T-helper 17 cell (primary cell): ENCODE measurements around the gene TMEM50A. TPM values are rescaled to one million over a fixed set of nuclear protein-coding genes. Genes with fewer than 3 reads are reported as not detected.
"Not testable (repeated sequence)": the region's sequence is repeated elsewhere in the genome, so short reads cannot be mapped to it uniquely, and the experiment has no call there.

ENCODE experiments used
- ATAC-seq: fragments of 150-1000 bp; cut with Tn5 transposase; 2 replicates; pipeline ENCODE4 v1.10.0; 2021; ENCODE audit warnings: mild to moderate bottlenecking, moderate library complexity
- DNase-seq, 3 donors: peaks; one replicate each; pipeline versions ENCODE4 v3.0.0 to v3.0.0-alpha.2; 2020 to 2021
- H3K9me3 ChIP-seq: one replicate; pipeline ENCODE4 v1.7.0; 2013; ENCODE audit warnings: low read length, mild to moderate bottlenecking; ENCODE audit not compliant: control insufficient read depth, poor library complexity, severe bottlenecking
- H3K27ac Mint-ChIP-seq: one replicate; pipeline ENCODE4 v1.8.0; 2022; ENCODE audit warnings: mild to moderate bottlenecking, moderate library complexity, mixed read lengths
- H3K27me3 Mint-ChIP-seq: one replicate; pipeline ENCODE4 v1.8.0; 2022; ENCODE audit warnings: mixed read lengths
- H3K36me3 Mint-ChIP-seq: one replicate; pipeline ENCODE4 v1.8.0; 2022; ENCODE audit warnings: low read depth, mixed read lengths
- H3K4me1 Mint-ChIP-seq: one replicate; pipeline ENCODE4 v1.8.0; 2022; ENCODE audit warnings: mild to moderate bottlenecking, mixed read lengths
- H3K4me3 Mint-ChIP-seq: one replicate; pipeline ENCODE4 v1.8.0; 2022; ENCODE audit warnings: mild to moderate bottlenecking, moderate library complexity, mixed read lengths
- total RNA-seq, 4 donors: library from RNA in 2 of 4; stranded (reverse) in 2 of 4; gene quantifications; one replicate each; pipeline ENCODE4 v1.2.3 and lab custom pipeline; 2022 to 2026

TMEM50A gene
- total RNA-seq, 2 donors from 2014 or later = 99.8 to 144 TPM

DNA sequence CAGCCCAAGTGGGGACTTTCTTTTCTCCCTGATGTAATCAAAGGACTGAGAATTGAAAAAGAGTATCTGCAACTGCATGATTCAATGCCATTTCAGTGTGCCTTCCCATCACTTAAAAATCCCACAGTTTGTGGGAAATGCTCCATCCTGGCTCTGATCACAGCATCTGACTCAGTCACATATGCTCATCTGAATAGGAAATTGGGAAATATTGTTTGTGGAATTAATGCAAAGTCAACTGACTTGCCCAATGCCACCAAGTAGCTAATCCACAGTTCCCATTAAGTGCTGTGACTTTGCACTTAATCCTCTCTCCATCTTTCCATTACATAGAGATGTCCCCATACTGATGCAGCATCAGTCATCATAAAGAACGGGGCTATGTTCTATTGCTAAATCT lies 45.0 kb downstream of the TMEM50A start:
- H3K27ac Mint-ChIP-seq, ATAC-seq, H3K4me3 Mint-ChIP-seq, H3K27me3 Mint-ChIP-seq, H3K4me1 Mint-ChIP-seq, H3K36me3 Mint-ChIP-seq, DNase-seq, H3K9me3 ChIP-seq: not testable (repeated sequence)

DNA sequence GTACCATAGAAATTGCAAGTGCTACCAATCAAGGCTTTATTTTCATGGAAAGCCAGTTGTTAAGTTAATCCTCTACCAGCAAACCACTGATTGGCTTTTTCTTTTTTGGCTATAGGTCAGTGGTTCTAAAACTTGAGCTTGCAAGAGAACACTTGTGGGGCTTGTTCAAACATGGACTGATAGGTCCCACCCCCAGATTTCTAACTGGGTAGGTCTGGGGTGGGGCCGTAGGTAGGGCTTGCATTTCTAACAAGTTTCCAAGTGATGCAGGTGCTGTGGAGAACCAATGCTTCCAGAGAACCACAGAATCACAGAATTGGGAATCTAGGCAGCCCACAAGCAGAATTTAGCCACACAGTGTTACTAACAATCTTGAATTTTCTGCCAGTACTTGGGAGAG lies 45.7 kb downstream of the TMEM50A start:
- H3K4me3 Mint-ChIP-seq, H3K27ac Mint-ChIP-seq, H3K27me3 Mint-ChIP-seq, H3K9me3 ChIP-seq, DNase-seq, ATAC-seq, H3K4me1 Mint-ChIP-seq, H3K36me3 Mint-ChIP-seq: not testable (repeated sequence)

DNA sequence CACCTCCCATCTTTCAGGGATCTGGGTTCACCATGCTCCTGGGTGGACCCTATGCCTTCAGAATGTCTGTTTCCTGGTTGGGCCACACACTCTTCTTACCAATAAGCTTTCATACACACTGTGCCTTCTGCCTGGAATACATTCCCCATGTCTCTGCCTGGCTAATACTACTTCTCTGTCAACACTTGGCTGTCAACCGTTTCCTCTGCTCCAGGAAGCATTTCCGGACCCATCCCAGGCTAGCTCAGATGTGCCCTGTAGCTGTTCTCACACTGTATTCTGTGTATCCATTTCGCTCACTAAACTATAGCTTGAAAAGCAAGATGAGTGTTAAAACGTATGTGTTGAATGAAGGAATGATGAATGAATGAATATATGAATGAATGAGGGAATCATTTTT lies 49.0 kb downstream of the TMEM50A start:
- not testable (repeated sequence) for DNase-seq, H3K27me3 Mint-ChIP-seq, ATAC-seq, H3K9me3 ChIP-seq, H3K4me1 Mint-ChIP-seq, H3K4me3 Mint-ChIP-seq, H3K27ac Mint-ChIP-seq, H3K36me3 Mint-ChIP-seq

DNA sequence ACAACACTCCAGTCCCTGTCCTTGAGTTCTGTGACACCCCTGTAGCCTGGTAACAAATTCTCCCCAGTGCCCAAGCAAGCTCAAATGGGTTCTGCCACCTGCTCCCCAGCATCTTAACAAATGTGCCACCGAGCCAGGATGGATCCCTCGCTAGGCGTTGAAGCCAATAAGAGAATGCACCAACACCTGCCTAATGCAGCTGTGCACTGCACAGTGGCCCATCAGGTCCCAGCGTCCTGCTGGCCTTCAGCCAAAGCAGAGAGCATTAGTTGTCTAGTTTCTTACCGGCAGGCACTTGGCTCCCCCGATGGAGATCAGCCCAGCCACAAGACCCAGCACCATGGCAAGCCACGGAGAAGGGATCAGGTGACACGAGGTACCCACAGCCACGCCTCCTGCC lies 50.6 kb downstream of the TMEM50A start:
- H3K27me3 Mint-ChIP-seq, DNase-seq, H3K9me3 ChIP-seq, ATAC-seq, H3K27ac Mint-ChIP-seq, H3K36me3 Mint-ChIP-seq, H3K4me3 Mint-ChIP-seq, H3K4me1 Mint-ChIP-seq: not testable (repeated sequence)

DNA sequence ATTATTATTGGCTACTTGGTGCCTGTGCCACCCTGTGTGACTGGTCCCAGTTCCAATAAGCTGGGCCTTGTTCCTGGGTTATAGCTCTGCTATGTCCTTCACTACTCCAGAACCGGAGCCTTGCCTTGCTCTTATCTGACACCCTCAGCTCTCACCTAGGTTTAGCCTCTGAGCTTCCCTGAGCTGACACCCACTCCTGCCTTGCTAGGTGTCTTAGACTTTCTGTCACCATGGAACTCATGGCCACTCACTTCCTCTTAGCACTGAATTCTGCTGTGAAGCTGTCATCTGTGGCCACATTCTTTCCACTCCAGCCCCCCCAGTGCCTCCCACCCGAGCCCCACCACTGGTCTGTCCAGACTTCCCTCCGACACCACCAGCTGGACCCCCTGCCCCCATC lies 51.6 kb downstream of the TMEM50A start:
- not testable (repeated sequence) for H3K4me1 Mint-ChIP-seq, ATAC-seq, H3K4me3 Mint-ChIP-seq, H3K36me3 Mint-ChIP-seq, DNase-seq, H3K9me3 ChIP-seq
- H3K27ac Mint-ChIP-seq = peak overlapping the region; percentile 8
- peaks cover 11% of the 10 kb centered on the region for H3K27me3 Mint-ChIP-seq

DNA sequence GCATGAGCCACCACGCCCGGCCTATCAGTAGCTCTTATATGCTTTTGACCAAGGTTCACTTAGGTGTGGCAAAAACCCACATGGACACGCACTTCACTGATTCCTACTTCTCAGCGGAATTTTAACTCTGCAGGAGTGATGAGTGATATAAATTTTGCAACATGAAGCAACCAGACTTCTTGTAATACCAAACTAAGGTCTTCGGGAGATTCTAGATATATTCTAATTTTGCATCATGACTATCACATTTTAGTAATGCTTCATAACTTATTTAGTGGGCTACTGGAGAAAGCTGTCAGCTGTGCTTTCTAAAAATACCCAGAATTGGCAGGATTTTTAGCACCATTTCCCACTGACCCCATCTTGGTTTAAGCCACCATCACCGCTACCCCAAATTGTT lies 54.7 kb downstream of the TMEM50A start:
- Mint-ChIP-seq H3K4me1 (peaks cover 4% of the 10 kb centered on the region), H3K4me3 (no peak overlapping the region), H3K27me3 (peaks cover 11% of the 10 kb centered on the region), H3K36me3 (no peaks in the 10 kb centered on the region), H3K27ac (no peak overlapping the region)
- DNase-seq = no peak
- no peaks in the 10 kb centered on the region for H3K9me3 ChIP-seq
- ATAC-seq = no peak

DNA sequence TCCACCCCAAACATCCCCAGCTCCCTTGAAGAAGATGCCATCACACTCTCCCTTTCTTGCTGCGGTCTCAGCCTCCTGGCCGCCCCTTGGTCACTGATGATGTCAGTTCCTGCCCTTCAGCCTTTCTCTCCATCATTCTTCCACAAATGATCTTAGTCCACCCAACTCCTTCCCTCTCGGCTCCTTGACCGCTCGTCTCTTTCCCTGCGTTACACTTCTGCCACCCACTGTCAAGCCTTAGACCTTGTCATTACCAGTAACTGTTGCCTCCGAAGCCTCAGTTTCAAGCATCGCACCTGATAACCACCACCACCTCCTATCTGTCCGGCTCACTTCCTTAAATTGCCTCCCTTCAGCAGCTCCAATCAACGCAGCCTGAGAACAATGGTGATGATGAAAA lies 59.4 kb downstream of the TMEM50A start:
- DNase-seq, H3K36me3 Mint-ChIP-seq, H3K27ac Mint-ChIP-seq, H3K4me3 Mint-ChIP-seq, H3K9me3 ChIP-seq, ATAC-seq, H3K4me1 Mint-ChIP-seq: not testable (repeated sequence)
- H3K27me3 Mint-ChIP-seq = peaks cover 17% of the 10 kb centered on the region

DNA sequence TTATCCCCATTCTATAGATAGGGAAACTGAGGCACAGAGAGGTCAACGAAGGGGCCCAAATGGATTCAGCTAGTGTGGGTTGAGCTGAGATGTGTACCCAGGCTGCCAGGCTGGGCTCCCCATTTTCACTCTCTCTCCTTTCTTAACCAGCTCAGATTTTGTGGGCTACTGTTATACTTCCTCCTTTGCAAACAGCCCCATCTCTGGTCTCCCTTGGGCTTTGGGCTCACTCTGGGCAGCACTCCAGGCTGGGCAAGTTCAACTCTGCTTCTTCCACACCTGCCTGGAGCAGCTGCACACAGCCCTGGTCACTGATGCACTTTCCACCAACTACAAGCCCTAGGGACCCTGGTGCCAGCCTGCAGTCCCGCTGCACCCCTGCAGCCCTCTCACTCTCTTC lies 59.9 kb downstream of the TMEM50A start:
- peaks cover 21% of the 10 kb centered on the region for H3K27me3 Mint-ChIP-seq
- not testable (repeated sequence) for DNase-seq, H3K4me1 Mint-ChIP-seq, H3K4me3 Mint-ChIP-seq, H3K27ac Mint-ChIP-seq, H3K36me3 Mint-ChIP-seq, ATAC-seq, H3K9me3 ChIP-seq

DNA sequence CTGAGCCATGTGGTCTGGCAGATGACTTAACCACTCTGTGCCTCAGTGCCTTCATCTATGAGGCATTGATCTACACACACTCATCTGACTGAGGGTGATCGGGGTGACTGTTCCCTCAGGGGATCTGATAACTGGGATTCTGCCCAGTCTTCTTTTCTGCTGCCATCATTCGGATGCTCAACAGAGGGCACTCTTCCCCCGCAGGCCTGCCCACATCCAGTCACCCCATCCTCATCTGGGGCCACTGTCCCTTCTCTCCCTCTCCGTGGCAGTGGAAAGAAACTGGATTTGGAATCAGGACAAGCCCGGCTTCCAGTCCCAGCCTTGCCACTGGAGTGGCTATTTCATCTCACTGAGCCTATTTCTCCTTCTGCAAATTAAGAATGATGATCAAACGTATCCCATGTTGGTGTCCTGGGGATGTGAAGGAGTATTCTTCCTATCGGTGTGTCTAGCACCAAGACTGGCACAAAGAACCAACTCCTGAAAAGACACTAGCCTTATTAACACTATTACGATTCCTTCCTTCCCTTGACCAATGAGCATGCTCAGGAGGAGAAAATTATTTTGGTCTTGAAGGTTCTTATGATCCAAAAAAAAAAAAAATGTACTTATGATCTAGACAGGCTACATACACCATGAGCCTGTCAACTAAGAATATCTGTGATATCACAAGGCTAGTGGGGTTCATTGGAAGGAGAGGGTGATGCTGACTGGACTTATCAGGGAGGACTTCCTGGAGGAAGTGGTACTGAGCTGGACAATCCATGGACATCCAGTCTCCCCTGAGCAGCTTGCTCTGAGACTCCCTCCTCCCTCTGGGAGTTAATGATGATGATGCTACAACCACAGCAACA lies 65.0 kb downstream of the TMEM50A start:
- peaks cover 16% of the 10 kb centered on the region for H3K27me3 Mint-ChIP-seq
- DNase-seq, H3K4me1 Mint-ChIP-seq, H3K27ac Mint-ChIP-seq, H3K4me3 Mint-ChIP-seq, H3K9me3 ChIP-seq, H3K36me3 Mint-ChIP-seq: not testable (repeated sequence)
- peak; percentile 75 for ATAC-seq

DNA sequence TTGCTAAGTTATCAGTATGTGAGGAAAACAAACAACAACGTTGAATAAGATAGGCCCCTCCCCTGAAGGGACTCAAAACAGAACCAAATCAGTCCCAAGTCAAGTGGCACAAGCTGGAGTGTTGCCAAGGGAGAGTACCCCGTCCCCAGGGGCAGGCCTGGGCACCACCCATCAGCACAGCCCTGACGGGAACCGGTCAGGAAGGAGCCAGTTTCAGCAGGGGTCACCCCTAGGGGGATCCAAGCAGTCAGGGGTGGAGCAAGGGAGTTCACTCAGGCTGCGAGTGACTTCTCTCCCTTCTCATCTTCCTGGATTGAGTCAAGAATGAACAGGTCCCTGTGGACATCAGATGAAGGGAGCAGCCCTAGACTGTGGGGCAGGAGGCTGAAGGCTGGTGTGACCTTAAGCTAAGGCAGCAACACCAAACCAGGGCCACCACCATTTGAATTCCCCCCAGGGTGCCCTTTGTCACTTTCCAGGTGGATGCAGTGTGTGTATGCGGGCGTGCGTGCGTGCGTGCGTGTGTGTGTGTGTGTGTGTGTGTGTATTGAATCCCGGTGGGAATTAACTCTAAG lies 67.7 kb downstream of the TMEM50A start:
- not testable (repeated sequence) for H3K4me1 Mint-ChIP-seq, H3K4me3 Mint-ChIP-seq, H3K27me3 Mint-ChIP-seq, DNase-seq, H3K9me3 ChIP-seq, H3K36me3 Mint-ChIP-seq, ATAC-seq, H3K27ac Mint-ChIP-seq

DNA sequence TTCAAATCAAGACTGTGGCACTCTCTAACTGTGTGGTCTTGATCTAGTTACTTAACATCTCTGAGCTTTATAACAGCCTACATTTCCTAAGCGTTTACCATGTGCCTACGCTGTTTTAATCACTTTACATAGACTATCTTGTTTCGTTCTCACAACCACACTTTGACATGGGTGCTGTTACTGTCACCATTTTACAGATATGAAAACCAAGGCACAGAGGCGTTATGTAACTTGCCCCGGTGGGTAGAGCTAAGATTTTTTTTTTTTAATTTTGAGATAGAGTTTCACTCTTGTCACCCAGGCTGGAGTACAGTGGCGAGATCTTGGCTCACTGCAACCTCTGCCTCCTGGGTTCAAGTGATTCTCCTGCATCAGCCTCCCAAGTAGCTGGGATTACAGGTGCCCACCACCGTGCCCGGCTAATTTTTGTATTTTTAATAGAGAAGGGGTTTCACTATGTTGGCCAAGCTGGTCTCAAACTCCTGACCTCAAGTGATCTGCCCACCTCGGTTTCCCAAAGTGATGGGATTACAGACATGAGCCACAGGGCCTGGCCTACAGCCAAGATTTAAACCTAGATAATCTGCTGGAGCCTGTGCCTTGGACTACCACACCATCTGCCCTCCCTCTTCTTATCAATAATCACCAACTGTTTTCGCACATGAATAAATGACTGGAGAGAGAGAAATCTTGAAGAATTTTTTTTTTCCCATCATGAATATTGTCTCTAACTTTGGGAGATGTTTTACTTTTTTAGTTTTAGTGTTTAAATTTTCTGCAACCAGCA lies 71.7 kb downstream of the TMEM50A start:
- H3K36me3 Mint-ChIP-seq, H3K9me3 ChIP-seq, H3K4me1 Mint-ChIP-seq, H3K27ac Mint-ChIP-seq, DNase-seq, H3K4me3 Mint-ChIP-seq, ATAC-seq, H3K27me3 Mint-ChIP-seq: not testable (repeated sequence)
